Immature natural killer cell (primary cell): ENCODE results near the gene PPBP. TPM values are rescaled to one million over a fixed set of nuclear protein-coding genes. Genes with fewer than 3 reads are reported as not detected.
"Not testable (repeated sequence)": the region's sequence is repeated elsewhere in the genome, so short reads cannot be mapped to it uniquely, and the experiment has no call there.

Source experiments
- DNase-seq, 3 donors: peaks; one replicate each; pipeline ENCODE4 v3.0.0; 2022; ENCODE audit warnings: mixed read lengths in 1 of 3
- H3K27ac Mint-ChIP-seq, 6 donors: one replicate each; pipeline ENCODE4 v1.8.0; 2020; ENCODE audit warnings: mixed read lengths in 6 of 6, mild to moderate bottlenecking in 5 of 6, inconsistent platforms in 4 of 6, moderate library complexity in 3 of 6
- H3K27me3 Mint-ChIP-seq, 3 donors: one replicate each; pipeline ENCODE4 v1.8.0; 2020 to 2021; ENCODE audit warnings: low read depth in 3 of 3, mild to moderate bottlenecking in 3 of 3, mixed read lengths in 3 of 3, moderate library complexity in 3 of 3, inconsistent platforms in 1 of 3
- H3K36me3 Mint-ChIP-seq, 3 donors: one replicate each; pipeline ENCODE4 v1.8.0; 2020; ENCODE audit warnings: mixed read lengths in 3 of 3, inconsistent platforms in 2 of 3, mild to moderate bottlenecking in 2 of 3
- H3K4me1 Mint-ChIP-seq, 2 donors: one replicate each; pipeline ENCODE4 v1.8.0; 2020; ENCODE audit warnings: inconsistent platforms in 2 of 2, mild to moderate bottlenecking in 2 of 2, mixed read lengths in 2 of 2, moderate library complexity in 1 of 2
- H3K4me3 Mint-ChIP-seq, 5 donors: one replicate each; pipeline ENCODE4 v1.8.0; 2020; ENCODE audit warnings: mild to moderate bottlenecking in 5 of 5, mixed read lengths in 5 of 5, inconsistent platforms in 3 of 5, moderate library complexity in 3 of 5
- H3K9me3 Mint-ChIP-seq, 6 donors: one replicate each; pipeline ENCODE4 v1.8.0; 2020; ENCODE audit warnings: mild to moderate bottlenecking in 6 of 6, mixed read lengths in 6 of 6, inconsistent platforms in 4 of 6, moderate library complexity in 3 of 6
- polyA plus RNA-seq, 3 donors: library from polyadenylated mRNA; unstranded; fragments of 300-500 nt; fragmentation: Illumina TruSeq; gene quantifications; one replicate each; pipeline ENCODE4 v1.2.3, GENCODE V29; 2021

The PPBP gene
- polyA plus RNA-seq, 3 donors from 2014 or later, result 13.6 to 258 (median 35.7) TPM

DNA sequence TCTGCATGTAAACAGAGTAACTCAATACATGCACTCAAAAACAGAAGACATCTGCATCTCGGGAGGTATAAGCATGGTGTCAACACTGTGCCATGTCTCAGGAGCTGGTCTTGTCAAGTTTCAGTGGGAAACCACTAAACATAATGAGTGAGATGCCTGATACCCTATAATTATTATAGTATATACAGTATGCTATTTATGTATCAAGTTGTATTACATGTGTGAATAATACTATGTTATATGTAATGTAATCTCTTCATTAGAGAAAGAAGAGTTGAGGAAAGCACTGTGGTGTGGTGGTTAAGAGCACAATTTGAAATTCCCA lies 2.5 kb downstream of the PPBP start:
- no peaks in the 10 kb centered on the region for H3K4me1 Mint-ChIP-seq
- H3K36me3 Mint-ChIP-seq, result no peaks in the 10 kb centered on the region
- no peak for DNase-seq
- H3K4me3 Mint-ChIP-seq, result no peak overlapping the region
- peaks cover 0 to 3% (median 2%) of the 10 kb centered on the region in 3 donors for H3K27me3 Mint-ChIP-seq
- peaks cover 0 to 1% (median 0%) of the 10 kb centered on the region in 6 donors for H3K9me3 Mint-ChIP-seq
- H3K27ac Mint-ChIP-seq, result no peak overlapping the region

DNA sequence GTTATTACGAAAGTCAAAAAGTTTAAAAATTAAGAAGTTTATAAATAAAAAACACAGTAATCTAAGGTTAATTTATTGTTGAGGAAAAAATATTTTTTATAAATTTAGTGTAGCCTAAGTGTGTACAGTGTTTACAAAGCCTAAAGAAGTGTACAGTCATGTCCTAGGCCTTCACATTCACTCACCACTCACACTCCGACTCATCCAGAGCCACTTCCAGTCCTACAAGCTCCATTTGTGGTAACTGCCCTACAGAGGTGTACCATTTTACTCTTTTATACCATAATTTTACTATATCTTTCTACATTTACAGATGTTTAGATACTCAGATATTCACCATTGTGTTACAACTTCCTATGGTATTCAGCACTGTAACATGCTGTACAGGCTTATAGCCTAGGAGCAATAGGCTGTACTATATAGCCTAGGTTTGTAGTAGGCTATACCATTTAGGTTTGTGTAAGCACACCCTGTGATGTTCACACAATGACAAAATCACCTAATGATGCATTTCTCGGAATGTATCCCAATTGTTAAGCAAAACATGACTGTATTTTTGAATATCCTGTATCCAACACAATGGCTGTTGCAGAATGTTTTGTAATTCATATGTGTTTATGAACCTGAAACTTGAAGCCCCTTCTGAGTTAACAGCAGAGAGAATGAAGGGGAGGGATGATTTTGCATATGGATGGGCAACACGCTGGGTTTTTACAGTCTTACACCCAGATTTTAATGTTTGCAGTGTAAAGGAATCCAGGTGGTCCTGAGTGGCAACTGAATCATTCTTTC lies 3.1 kb downstream of the PPBP start:
- Mint-ChIP-seq H3K4me1 (no peaks in the 10 kb centered on the region), H3K27me3 (peaks cover 0 to 3% (median 2%) of the 10 kb centered on the region in 3 donors), H3K36me3 (no peaks in the 10 kb centered on the region), H3K27ac (no peak overlapping the region), H3K9me3 (peaks cover 0 to 2% (median 0%) of the 10 kb centered on the region in 6 donors), H3K4me3 (no peak overlapping the region)
- DNase-seq, result no peak

DNA sequence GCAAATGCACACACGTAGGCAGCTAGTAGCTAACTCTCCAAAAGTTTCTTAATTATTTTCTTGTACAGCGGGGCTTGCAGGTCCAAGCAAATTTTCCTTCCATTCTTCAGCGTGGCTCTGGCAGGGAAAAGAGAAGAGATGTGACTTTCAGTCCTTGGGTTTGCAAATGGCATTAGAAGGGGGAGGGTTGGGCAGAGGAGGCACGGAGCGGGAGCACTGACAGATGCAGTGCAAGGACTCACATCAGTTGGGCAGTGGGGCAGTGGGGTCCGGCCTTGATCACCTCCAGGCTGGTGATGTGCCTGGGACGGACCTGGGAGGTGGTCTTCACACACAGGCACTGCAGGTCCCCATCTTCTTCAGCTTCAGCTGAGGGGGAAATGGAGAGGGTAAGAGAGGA lies 6.8 kb downstream of the PPBP start:
- H3K9me3 Mint-ChIP-seq, H3K36me3 Mint-ChIP-seq, H3K4me1 Mint-ChIP-seq, DNase-seq, H3K27ac Mint-ChIP-seq, H3K27me3 Mint-ChIP-seq, H3K4me3 Mint-ChIP-seq: not testable (repeated sequence)

DNA sequence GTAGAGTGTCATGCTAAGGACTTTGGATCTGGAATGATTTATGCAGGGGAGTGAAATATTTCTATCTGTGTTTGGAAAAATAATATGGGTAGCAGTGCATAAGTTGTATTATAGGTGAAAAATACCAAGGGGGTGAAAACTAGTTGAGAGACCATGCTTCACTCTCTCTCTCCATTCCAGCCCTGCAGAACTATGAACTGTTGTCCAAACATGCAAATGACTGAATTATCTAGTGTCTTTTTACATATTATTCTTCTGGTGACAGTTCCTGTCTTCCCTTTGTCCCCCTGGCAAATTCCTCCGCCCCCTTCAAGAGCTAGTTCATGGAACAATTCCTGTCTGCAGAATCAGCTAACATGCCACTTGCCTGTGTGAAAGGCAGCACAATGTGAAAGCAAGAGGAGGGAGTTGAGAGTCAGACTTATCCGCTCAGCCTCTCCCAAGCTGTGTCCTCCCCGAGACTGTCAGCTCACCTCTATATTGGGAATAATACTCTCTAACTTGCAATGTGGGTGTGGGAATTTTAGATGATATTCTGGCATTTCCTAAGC lies 8.5 kb downstream of the PPBP start:
- Mint-ChIP-seq H3K27ac (no peak overlapping the region), H3K4me1 (no peaks in the 10 kb centered on the region), H3K36me3 (no peaks in the 10 kb centered on the region)

DNA sequence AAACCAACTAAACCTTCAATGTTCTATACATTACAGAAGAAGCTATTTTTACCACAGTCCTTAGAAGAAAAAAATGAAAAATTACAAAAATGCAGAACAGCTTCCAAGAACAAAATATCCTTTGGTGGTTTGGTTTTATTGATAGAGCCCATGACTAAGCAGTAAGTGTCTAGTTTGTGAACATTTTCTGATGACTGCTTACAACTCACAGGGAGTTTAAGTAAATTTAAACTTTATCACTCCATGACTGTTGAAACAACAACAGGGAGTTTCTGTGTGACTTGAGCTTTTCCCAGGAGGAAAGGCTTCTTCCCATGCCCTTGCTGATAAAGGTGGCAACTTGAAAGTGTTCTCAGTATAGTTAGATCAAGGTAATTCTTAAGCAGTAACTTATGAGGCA lies 9.1 kb downstream of the PPBP start:
- Mint-ChIP-seq H3K27ac (no peak overlapping the region), H3K27me3 (no peaks in the 10 kb centered on the region), H3K36me3 (no peaks in the 10 kb centered on the region), H3K4me3 (no peak overlapping the region), H3K9me3 (peaks cover 0 to 15% (median 6%) of the 10 kb centered on the region in 6 donors), H3K4me1 (no peaks in the 10 kb centered on the region)
- DNase-seq, result no peak

More for the DNA sequence above, 8.5 kb downstream of the PPBP start:
- Mint-ChIP-seq H3K9me3 (peaks cover 0 to 15% (median 5%) of the 10 kb centered on the region in 6 donors), H3K27me3 (no peaks in the 10 kb centered on the region), H3K4me3 (no peak overlapping the region)
- no peak for DNase-seq

DNA sequence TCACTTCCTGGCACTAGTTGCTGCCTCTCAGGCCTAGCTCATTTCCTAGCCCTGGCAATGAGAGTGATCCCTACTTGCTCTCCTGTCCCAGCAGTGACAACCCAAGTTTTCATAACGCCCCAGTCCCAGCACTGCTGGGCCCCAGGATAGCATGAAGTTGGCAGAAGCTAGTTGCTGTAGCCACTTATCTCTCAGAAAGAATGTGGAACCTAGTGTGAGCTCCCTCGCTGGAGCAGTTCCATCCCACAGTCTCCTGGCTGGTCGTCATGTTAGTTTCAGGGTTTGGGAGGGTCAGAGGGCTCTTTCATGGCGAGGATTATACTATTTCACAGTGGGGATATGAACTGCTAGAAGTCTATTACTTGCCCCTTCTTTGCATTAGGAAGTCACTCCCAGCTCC lies 11.3 kb downstream of the PPBP start:
- Mint-ChIP-seq H3K36me3 (peaks cover 0 to 8% (median 0%) of the 10 kb centered on the region in 3 donors), H3K27me3 (peaks cover 0 to 1% (median 0%) of the 10 kb centered on the region in 3 donors)

DNA sequence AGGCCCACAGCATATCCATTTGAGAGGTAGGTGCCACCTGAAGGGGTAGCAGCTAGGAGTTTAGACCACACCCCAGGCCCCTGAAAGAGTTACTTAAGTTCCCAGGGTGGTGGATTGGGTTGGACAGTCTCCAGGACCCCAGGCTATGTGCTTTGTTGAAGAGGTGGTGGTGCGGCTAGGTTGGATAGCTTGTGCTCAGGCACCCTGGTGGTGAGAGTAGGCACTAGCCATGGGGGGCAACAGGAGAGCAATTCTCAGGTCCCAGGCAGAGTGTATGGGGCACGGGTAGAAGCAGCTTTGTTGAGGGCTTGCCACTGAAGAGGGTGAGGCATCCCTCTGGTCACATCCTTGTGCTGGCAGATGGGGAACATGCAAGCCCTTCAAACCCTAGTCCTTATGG lies 11.8 kb downstream of the PPBP start:
- peaks cover 3 to 29% (median 13%) of the 10 kb centered on the region in 6 donors for H3K9me3 Mint-ChIP-seq
- H3K36me3 Mint-ChIP-seq, result peaks cover 0 to 8% (median 0%) of the 10 kb centered on the region in 3 donors
- H3K4me3 Mint-ChIP-seq, result no peak overlapping the region
- H3K4me1 Mint-ChIP-seq, result no peaks in the 10 kb centered on the region
- no peak for DNase-seq
- H3K27ac Mint-ChIP-seq, result no peak overlapping the region
- peaks cover 0 to 1% (median 0%) of the 10 kb centered on the region in 3 donors for H3K27me3 Mint-ChIP-seq

More for the DNA sequence above, 11.3 kb downstream of the PPBP start:
- Mint-ChIP-seq H3K4me1 (no peaks in the 10 kb centered on the region), H3K4me3 (no peak overlapping the region), H3K9me3 (peaks cover 2 to 27% (median 13%) of the 10 kb centered on the region in 6 donors), H3K27ac (no peak overlapping the region)
- DNase-seq, result no peak

DNA sequence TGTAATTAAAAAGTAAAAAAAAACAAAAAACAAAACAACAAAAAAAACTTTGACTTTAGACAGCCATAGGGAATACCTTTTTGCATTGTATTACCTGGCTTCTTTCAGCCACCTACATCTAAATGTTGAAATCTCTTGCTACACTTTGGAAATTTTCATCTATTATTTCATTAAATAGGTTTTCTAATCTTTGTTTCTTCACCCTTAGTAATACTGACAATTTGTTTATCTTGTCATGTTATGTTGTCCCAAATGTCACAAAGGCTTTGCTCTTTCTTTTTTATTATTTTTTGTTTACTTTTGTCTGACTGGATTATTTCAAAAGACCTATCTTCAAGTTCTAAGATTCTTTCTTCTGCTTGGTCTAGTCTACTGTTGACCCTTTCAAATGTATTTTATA lies 13.6 kb downstream of the PPBP start:
- H3K4me3 Mint-ChIP-seq, result no peak overlapping the region
- H3K27me3 Mint-ChIP-seq, result peaks cover 0 to 1% (median 0%) of the 10 kb centered on the region in 3 donors
- H3K27ac Mint-ChIP-seq, result no peak overlapping the region
- no peaks in the 10 kb centered on the region for H3K4me1 Mint-ChIP-seq
- no peak for DNase-seq
- H3K9me3 Mint-ChIP-seq, result peaks cover 8 to 44% (median 24%) of the 10 kb centered on the region in 6 donors
- peaks cover 0 to 8% (median 0%) of the 10 kb centered on the region in 3 donors for H3K36me3 Mint-ChIP-seq

DNA sequence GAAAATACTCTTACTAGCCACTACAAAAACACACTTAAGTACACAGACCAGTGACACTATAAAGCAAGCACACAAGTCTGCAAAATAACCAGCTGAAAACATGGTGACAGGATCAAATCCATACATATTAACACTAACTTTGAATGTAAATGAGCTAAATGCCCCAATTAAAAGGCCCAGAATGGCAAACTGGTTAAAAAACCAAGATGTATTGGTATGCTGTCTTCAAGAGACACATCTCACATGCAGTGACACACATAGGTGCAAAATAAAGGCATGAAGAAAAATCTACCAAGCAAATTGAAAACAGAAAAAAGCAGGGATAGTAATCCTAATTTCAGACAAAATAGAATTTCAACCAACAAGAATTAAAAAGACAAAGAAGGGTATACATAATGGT lies 17.0 kb downstream of the PPBP start:
- Mint-ChIP-seq H3K27ac (no peak overlapping the region), H3K4me3 (no peak overlapping the region), H3K27me3 (peaks cover 0 to 2% (median 1%) of the 10 kb centered on the region in 3 donors), H3K4me1 (no peaks in the 10 kb centered on the region), H3K36me3 (peaks cover 0 to 8% (median 0%) of the 10 kb centered on the region in 3 donors), H3K9me3 (peaks cover 8 to 36% (median 23%) of the 10 kb centered on the region in 6 donors)
- no peak for DNase-seq

DNA sequence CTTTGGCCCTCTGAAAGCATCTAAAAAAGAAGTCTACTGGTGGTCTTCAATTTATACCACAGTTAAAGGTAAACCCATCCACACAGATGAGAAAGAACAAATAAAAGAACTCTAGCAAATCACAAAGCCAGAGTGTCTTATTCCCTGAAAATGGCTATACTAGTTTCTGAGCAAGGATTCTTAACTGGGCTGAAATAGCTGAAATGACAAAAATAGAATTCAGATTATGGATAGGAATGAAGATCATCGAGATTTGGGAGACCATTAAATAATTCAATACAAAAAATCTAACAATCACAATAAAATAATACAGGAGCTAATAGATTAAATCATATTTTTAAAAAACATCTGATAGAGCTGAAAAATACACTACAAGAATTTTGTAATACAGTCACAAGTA lies 18.0 kb downstream of the PPBP start:
- no peak overlapping the region for H3K4me3 Mint-ChIP-seq
- H3K36me3 Mint-ChIP-seq, result peaks cover 0 to 8% (median 0%) of the 10 kb centered on the region in 3 donors
- H3K27me3 Mint-ChIP-seq, result peaks cover 0 to 2% (median 1%) of the 10 kb centered on the region in 3 donors
- H3K9me3 Mint-ChIP-seq, result peaks cover 8 to 35% (median 19%) of the 10 kb centered on the region in 6 donors
- H3K27ac Mint-ChIP-seq, result no peak overlapping the region
- DNase-seq, result no peak
- H3K4me1 Mint-ChIP-seq, result no peaks in the 10 kb centered on the region

DNA sequence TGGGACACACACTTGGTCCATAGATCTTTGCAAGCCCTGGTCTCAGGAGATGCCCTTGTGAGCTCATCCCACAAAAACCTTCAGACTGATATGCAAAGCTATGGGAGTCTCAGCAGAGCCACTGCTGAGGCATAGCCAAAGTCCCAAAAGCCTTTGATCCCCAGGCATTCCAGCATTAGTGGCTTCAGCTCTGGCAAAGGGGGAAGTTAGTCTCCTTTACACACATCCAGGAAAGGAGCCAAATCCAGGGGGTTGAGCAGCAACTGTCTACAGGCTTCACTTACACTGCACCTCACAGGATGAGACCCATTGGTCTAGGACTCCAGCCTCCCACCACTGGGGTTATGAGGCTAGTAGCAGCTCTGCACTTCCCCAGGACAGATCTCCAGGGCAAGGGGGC lies 20.1 kb downstream of the PPBP start:
- H3K4me1 Mint-ChIP-seq, result no peaks in the 10 kb centered on the region
- no peak for DNase-seq
- H3K9me3 Mint-ChIP-seq, result peaks cover 10 to 38% (median 17%) of the 10 kb centered on the region in 6 donors
- H3K27me3 Mint-ChIP-seq, result peaks cover 0 to 5% (median 2%) of the 10 kb centered on the region in 3 donors
- H3K36me3 Mint-ChIP-seq, result peaks cover 0 to 5% (median 0%) of the 10 kb centered on the region in 3 donors
- H3K4me3 Mint-ChIP-seq, result no peak overlapping the region
- H3K27ac Mint-ChIP-seq, result no peak overlapping the region

DNA sequence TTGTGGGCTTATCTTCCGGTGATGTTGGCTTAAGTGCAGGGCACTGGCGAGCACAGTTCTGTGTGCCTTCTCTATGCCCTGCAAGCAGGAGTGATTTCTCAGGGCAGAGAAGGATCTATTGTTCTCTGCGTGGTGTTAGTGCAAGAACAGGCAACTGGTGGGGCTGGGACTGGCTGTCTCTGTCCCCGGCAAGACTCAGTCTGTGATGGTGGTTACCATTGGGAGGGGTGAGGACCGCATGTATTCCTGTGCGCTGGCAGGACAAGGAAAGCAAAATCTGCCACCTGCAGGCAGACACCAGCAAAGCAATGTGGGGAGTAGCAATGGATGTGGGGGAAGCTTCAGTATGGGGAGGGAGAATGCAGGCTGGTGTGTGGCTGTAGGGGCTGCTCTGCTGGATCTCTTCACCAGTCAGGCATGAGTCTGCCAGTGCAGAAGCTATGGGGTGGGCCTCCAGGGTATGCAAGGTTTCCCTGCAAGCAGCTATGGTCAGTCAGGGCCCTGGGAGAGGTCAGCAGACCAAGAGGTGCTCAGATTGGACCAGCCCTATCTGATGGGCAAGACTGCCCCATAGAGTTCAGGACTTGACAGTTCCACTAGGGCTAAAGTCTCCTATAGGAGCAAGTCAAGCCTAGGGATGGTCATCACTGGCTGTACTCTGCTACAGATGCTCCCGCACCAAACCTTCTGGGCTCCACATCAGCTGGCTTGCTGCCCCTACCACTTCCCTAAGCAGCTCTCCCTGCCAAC lies 23.0 kb downstream of the PPBP start:
- Mint-ChIP-seq H3K9me3 (peaks cover 4 to 41% (median 18%) of the 10 kb centered on the region in 6 donors), H3K36me3 (no peaks in the 10 kb centered on the region), H3K4me3 (no peak overlapping the region), H3K4me1 (no peaks in the 10 kb centered on the region), H3K27me3 (peaks cover 0 to 3% (median 2%) of the 10 kb centered on the region in 3 donors), H3K27ac (no peak overlapping the region)
- no peak for DNase-seq

DNA sequence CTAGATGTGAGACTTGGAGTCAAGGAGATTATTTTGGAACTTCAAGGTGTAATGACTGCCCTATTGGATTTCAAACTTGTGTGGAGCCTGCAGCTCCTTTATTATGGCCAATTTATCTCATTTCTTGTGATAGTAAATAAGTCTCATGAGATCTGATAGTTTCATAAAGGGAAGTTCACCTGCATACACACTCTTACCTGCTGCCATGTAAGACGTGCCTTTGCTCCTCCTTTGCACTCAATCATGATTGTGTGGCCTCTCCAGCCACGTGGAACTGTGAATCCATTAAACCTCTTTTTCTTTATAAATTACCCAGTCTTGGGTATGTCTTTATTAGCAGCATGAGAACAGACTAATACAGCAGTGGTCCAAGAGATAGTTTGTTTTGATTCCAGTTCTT lies 25.3 kb downstream of the PPBP start:
- no peaks in the 10 kb centered on the region for H3K4me1 Mint-ChIP-seq
- peaks cover 9 to 39% (median 20%) of the 10 kb centered on the region in 6 donors for H3K9me3 Mint-ChIP-seq
- no peak overlapping the region for H3K4me3 Mint-ChIP-seq
- peaks cover 0 to 3% (median 2%) of the 10 kb centered on the region in 3 donors for H3K27me3 Mint-ChIP-seq
- no peaks in the 10 kb centered on the region for H3K36me3 Mint-ChIP-seq
- no peak overlapping the region for H3K27ac Mint-ChIP-seq
- DNase-seq, result no peak

DNA sequence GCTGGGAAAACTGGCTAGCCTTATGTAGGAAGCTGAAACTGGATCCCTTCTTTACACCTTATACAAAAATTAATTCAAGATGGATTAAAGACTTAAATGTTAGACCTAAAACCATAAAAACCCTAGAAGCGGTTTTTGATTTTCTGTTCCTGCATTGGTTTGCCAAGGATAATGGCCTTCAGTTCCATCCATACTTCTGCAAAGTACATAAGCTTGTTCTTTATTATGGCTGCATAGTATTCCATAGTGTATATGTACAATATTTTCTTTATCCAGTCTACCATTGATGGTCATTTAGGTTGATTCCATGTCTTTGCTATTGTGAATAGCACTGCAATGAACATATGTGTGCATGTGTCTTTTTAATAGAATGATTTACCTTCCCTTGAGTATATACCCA lies 28.9 kb downstream of the PPBP start:
- not testable (repeated sequence) for H3K4me1 Mint-ChIP-seq, H3K36me3 Mint-ChIP-seq, H3K27ac Mint-ChIP-seq, H3K27me3 Mint-ChIP-seq, H3K4me3 Mint-ChIP-seq, DNase-seq
- peaks cover 11 to 54% (median 19%) of the 10 kb centered on the region in 6 donors for H3K9me3 Mint-ChIP-seq
